ENCODE measurements around the gene BPNT1. TPM values are rescaled to one million over a fixed set of nuclear protein-coding genes. Genes with fewer than 3 reads are reported as not detected.

BPNT1 gene
- total RNA-seq, 6 experiments from 2014 or later = 22.0 to 28.1 (median 25.0) TPM

DNA sequence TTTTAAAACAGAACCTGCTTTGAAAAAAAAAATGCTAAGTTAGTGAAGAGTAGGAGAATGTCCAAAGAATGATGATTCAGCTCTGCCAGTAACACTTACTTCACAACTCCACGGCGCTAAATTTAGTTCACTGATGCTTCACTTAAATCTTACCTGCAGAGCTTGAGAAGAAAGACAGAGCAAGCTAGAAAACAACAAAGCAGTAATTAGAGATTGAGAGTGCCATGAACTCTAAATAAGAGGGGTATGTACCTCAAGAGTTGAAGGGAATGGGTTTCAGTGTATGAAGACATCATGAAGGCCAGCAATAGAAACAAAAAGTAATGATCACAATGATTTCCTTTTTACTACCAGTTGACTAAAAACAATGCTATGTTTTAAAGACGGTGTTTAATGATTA lies 76.1 kb downstream of the BPNT1 start:
- H3K36me3 Mint-ChIP-seq (ENCODE audit: low read depth) = peaks cover 20% of the 10 kb centered on the region
- peak; percentile 6 for DNase-seq
- peak overlapping the region; percentile 22 for H3K27ac Mint-ChIP-seq
- H3K4me3 Mint-ChIP-seq = no peak overlapping the region
- no peaks in the 10 kb centered on the region for H3K27me3 Mint-ChIP-seq (ENCODE audit: insufficient read depth)
- peaks cover 33% of the 10 kb centered on the region for H3K4me1 Mint-ChIP-seq (ENCODE audit: low read depth)
- no peaks in the 10 kb centered on the region for H3K9me3 Mint-ChIP-seq
- TF ChIP-seq, protein P1, sequence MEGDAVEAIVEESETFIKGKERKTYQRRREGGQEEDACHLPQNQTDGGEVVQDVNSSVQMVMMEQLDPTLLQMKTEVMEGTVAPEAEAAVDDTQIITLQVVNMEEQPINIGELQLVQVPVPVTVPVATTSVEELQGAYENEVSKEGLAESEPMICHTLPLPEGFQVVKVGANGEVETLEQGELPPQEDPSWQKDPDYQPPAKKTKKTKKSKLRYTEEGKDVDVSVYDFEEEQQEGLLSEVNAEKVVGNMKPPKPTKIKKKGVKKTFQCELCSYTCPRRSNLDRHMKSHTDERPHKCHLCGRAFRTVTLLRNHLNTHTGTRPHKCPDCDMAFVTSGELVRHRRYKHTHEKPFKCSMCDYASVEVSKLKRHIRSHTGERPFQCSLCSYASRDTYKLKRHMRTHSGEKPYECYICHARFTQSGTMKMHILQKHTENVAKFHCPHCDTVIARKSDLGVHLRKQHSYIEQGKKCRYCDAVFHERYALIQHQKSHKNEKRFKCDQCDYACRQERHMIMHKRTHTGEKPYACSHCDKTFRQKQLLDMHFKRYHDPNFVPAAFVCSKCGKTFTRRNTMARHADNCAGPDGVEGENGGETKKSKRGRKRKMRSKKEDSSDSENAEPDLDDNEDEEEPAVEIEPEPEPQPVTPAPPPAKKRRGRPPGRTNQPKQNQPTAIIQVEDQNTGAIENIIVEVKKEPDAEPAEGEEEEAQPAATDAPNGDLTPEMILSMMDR (IDR thresholded peaks at IDR 0.05) = no peak

DNA sequence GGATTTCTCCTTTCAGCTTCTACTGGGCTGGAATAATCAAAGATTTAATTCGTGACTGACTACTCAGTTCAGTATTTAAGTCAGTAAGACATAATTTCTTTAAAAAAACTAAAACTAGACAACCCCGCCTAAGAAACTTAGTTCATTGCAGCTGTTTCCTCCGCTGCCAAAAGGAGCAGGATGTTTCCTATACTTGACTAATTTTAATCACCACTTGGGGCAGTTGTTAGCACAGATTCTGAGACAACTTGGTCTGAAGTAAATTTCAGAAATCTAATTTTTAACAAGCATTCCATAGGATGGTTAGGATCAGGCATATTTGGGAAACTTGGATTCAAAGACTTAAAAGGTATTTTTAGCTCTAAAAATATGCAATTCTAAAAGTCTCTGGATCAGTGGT lies 77.3 kb downstream of the BPNT1 start:
- DNase-seq = no peak
- peaks cover 39% of the 10 kb centered on the region for H3K4me1 Mint-ChIP-seq (ENCODE audit: low read depth)

DNA sequence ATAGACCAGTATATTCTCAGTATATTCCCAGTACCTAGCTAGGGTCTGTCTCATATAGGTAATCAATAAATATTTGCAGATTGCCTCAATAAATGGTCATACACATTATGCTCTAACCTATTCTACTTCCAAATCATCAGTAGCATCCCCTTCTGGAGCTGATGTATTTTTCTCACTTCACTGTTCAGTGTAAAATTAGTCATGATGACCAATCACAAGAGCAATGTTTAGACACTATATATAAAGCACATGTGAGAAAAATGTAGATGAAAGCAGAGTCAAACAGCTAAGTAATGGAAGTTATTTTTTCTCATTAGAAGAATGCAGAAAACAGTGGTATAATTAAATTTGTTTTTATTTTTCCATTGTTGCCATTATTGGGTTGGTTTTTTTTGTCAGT lies 78.0 kb downstream of the BPNT1 start:
- peaks cover 27% of the 10 kb centered on the region for H3K36me3 Mint-ChIP-seq (ENCODE audit: low read depth)
- H3K9me3 Mint-ChIP-seq = no peaks in the 10 kb centered on the region
- TF ChIP-seq, protein P1 (IDR thresholded peaks at IDR 0.05) = no peak
- peak overlapping the region; percentile 31; the same call in 1 of the 2 replicates for H3K27ac Mint-ChIP-seq
- no peak overlapping the region for H3K4me3 Mint-ChIP-seq
- H3K4me1 Mint-ChIP-seq (ENCODE audit: low read depth) = peaks cover 43% of the 10 kb centered on the region
- no peaks in the 10 kb centered on the region for H3K27me3 Mint-ChIP-seq (ENCODE audit: insufficient read depth)
- DNase-seq = no peak

More for the DNA sequence above, 77.3 kb downstream of the BPNT1 start:
- TF ChIP-seq, protein P1 (IDR thresholded peaks at IDR 0.05) = peak; percentile 41; the same call in 1 of the 2 replicates
- peak overlapping the region; percentile 31; the same call in 1 of the 2 replicates for H3K27ac Mint-ChIP-seq
- H3K27me3 Mint-ChIP-seq (ENCODE audit: insufficient read depth) = no peaks in the 10 kb centered on the region
- peaks cover 21% of the 10 kb centered on the region for H3K36me3 Mint-ChIP-seq (ENCODE audit: low read depth)
- H3K4me3 Mint-ChIP-seq = no peak overlapping the region
- H3K9me3 Mint-ChIP-seq = no peaks in the 10 kb centered on the region

Small RNAs within 50 kb of the gene (microRNA-seq; reads per million reads assigned to microRNA genes)
- not detected for gene MIR194-1
- gene MIR215 = 2.3 reads per million

Other genes with a start within 250 kb of the BPNT1 start
- not detected for gene SLC30A10, start 161.2 kb downstream of the BPNT1 start, total RNA-seq (2021; fragmentation: NEBNext Ultra II Directional; extraction: Animal tissue kit (Norgen Biotek cat#: 25700))
- 100 to 1,000 TPM; 153 to 177 (median 167) TPM for gene EPRS1, start 43.3 kb downstream of the BPNT1 start, total RNA-seq (2021; fragmentation: NEBNext Ultra II Directional; extraction: Animal tissue kit (Norgen Biotek cat#: 25700))
- gene IARS2, start 4.3 kb upstream of the BPNT1 start, total RNA-seq (2021; fragmentation: NEBNext Ultra II Directional; extraction: Animal tissue kit (Norgen Biotek cat#: 25700)) = 10 to 100 TPM; 81.6 to 95.2 (median 90.5) TPM
- gene RAB3GAP2, start 182.7 kb upstream of the BPNT1 start, total RNA-seq (2021; fragmentation: NEBNext Ultra II Directional; extraction: Animal tissue kit (Norgen Biotek cat#: 25700)) = 10 to 100 TPM; 42.0 to 49.6 (median 43.9) TPM

Data from HFFc6 (cell line).